Muscle of arm (tissue), 14 donors: ENCODE measurements around the gene GLP1R. TPM values are rescaled to one million over a fixed set of nuclear protein-coding genes. Genes with fewer than 3 reads are reported as not detected.

ENCODE experiments used
- DNase-seq: peaks from one replicate; pipeline ENCODE4 v3.0.0-alpha.2; 2013
- long read RNA-seq, 11 donors: transcript quantifications; one replicate each; lab custom pipeline, GENCODE V29; 2026
- polyA plus RNA-seq, 12 donors: library from polyadenylated mRNA; unstranded; fragments of 120-200 nt; gene quantifications; one replicate each; pipeline ENCODE4 v1.2.1, GENCODE V29; 2013; ENCODE audit not compliant: insufficient read length in 12 of 12

Gene GLP1R
- under 1 TPM in 5 of 12 donors, not detected in 7; 0.04 to 0.52 (median 0.17) TPM for polyA plus RNA-seq
- long read RNA-seq, donor 1 = 0 reads
- long read RNA-seq, donor 2 = 0 reads
- long read RNA-seq, donor 3 = 0 reads
- long read RNA-seq, donor 4 = 0 reads
- long read RNA-seq, donor 5 = 0 reads
- long read RNA-seq, donor 6 = 0 reads
- long read RNA-seq, donor 7 = 0 reads
- long read RNA-seq, donor 8 = 0 reads
- long read RNA-seq, donor 9 = 0 reads
- long read RNA-seq, donor 10 = 0 reads
- long read RNA-seq, donor 11 = 0 reads

- no peak for DNase-seq
Observed at GRCh38 chr6:39048481-39049399, at the start of gene GLP1R. Gene GLP1R, plus strand, starts transcription at chr6:39048781. Its CDS starts 60 bp downstream, at chr6:39048841.

- no peak for DNase-seq
Observed at GRCh38 chr6:39003072-39003471, 45.5 kb upstream of the GLP1R start.

DNA sequence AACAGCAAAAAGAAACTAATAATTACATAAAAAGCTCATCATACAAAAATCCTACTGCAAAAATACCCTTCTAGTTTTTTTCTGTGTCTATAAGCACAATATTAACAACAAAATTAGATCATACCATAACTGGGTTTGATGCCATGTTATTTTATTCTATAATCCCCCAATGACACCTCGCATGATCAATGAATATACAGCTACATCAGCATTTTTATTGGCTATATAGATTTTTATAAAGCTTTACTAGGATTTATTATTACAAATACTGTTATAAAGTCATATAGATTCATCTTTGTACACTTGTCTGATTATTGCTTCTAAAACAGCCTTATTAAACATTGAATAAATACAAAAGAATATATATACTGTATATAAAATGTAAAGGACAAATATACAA lies 45.1 kb upstream of the GLP1R start:
- no peak for DNase-seq

DNA sequence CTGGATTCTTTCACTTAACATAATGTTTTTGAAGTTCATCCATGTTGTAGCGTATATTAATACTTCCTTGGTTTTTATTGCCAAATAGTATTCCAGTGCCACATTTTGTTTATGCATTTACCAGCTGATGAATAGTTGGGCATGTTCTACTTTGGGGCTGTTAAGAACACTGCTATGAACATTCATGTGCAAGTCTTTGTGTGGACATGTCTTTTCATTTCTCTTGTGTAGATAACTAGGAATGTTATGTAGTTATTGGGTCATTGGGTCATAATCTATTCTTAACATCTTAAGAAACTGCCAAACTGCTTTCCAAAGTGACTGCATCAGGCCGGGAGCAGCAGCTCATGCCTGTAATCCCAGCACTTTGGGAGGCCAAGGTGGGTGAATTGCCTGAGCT lies 43.8 kb upstream of the GLP1R start:
- no peak for DNase-seq

- no peak for DNase-seq
Observed at GRCh38 chr6:39005774-39006173, 42.8 kb upstream of the GLP1R start.

GRCh38 chr6:39007575-39007974 lies 41.0 kb upstream of the GLP1R start:
- no peak for DNase-seq

DNA sequence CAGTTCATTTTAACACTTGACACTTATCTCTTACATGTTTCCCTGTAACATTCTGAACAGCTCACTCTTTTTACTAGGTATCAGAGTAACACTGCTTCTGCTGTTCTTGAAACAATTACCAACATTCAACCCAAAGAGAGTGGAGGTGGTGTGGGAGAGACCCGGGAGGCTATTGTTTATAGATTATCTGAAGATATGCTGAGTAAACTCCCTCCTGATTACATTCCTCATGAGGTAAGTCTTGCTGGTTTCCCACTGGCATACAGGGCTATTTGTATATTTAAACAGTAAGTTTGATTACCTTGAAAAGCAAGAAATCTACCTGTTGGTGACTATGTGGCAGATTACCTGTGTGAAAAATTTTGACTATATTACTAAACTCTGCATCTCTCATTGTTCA lies 39.8 kb upstream of the GLP1R start:
- DNase-seq = no peak

GRCh38 chr6:39009476-39009875 lies 39.1 kb upstream of the GLP1R start:
- DNase-seq = no peak

GRCh38 chr6:39016839-39017546 lies 31.6 kb upstream of the GLP1R start:
- no peak for DNase-seq

DNA sequence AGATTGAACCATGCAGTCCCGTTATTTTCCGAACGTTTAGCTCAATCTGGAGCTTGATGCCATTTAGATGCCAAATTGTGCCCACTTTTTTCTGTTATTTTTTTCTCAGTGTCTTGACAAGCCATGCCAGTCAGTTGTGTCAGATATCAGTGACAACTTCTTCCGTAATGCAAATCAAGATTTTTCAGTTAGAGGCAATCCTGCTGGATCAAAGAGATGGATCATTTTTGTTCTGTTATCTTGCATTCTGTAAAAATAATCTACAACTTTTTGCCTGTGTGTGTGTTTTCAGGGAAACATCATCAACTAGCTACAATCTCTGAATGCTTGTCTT lies 31.1 kb upstream of the GLP1R start:
- no peak for DNase-seq

DNA sequence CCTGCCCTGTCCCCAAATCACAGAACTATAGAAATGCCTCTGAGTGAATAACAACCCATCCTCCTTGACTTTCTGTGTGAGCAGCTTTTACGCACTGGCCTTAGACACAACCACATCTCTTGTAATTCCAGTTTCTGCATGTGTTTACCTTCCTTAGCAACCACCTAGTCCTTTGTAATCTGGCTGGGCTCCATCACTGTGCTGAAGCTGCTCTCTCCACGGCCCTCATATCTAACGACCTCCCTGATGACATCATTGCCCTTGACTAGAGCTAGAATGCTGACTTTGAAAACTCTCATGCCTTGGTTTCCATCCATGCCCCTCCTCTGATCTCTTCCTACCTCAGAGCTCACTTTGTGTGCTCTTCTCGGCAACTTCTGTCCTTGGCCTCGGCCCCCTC lies 30.5 kb upstream of the GLP1R start:
- no peak for DNase-seq

DNA sequence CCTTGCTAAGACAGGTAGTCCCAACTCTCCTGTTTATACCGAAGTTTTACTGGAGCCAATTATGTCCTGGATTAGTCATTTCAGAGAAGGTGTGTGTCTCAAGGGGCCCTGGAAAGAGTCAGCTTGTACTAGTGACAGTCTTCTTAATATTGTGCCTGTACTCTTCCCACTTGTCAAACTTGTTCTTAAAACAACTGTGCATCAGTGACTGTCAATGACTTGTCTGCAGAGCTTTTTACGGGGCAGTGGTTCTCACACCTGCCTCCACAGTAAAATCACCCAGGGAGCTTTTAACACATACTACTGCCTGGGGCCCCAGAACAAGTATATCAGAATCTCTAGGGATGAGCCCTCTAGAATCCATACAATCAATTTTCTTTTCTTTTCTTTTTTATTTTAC lies 28.4 kb upstream of the GLP1R start:
- no peak for DNase-seq

DNA sequence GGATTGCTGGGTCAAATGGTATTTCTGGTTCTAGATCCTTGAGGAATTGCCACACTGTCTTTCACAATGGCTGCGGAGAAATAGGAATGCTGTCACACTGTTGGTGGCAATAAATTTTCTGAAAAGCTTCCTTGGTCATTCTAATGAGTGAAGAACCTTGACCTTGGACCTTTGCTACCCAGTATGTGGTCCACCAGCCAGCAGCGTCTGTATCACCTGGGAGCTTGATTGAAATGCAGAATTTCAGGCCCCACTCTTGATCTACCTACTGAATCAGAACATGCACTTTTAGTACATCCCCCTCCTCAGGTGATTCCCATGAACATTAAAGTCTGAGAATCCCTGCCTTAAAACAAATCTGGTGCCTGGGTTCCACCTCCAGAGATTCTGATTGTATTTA lies 27.5 kb upstream of the GLP1R start:
- no peak for DNase-seq

GRCh38 chr6:39021779-39022178 lies 26.8 kb upstream of the GLP1R start:
- no peak for DNase-seq

- DNase-seq = no peak
Observed at GRCh38 chr6:39026175-39026574, 22.4 kb upstream of the GLP1R start.

- DNase-seq = no peak
Observed at GRCh38 chr6:39029156-39030011, 19.2 kb upstream of the GLP1R start.

- DNase-seq = no peak
Observed at GRCh38 chr6:39035681-39036080, 12.9 kb upstream of the GLP1R start.

DNA sequence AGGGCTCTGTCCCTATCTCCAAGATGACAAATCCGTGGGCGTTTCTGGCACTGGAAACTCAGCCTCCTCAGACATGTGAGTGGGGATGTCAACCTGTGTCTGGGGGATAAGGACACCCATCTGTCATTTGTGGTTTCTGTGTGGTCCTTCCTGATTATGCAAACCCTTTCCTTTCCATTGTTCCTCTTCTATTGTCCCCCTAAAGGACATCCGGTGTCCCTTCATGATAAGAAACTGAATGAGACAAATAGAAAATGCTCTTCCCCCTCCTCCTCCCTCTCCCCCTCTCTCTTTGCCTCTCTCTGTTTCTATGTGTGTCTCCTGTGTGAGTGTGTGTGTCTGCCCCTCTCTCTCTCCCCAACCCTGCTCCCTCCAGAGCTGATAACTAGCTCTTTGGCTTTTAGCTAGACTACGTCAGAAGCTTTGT lies 11.5 kb upstream of the GLP1R start:
- no peak for DNase-seq

DNA sequence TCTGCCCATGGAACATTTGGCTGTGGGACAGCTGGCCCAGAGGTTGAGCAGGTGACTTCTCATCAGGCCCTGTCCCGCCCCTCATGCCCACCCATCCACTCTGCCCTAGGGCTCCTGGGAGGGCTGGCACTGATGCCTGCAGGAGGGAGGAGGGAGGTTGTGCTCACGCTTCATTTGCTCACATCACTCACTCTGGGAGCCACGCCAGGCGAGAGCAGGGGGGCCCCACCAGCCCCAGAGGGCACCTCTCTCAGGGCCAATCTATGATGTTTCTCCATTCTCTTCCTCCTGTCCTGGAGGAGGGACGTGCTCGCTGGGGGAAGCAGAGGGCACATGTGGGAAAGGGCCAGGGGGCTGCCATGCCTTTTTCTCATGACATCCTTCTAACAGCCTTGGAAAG lies 10.9 kb upstream of the GLP1R start:
- DNase-seq = no peak

DNA sequence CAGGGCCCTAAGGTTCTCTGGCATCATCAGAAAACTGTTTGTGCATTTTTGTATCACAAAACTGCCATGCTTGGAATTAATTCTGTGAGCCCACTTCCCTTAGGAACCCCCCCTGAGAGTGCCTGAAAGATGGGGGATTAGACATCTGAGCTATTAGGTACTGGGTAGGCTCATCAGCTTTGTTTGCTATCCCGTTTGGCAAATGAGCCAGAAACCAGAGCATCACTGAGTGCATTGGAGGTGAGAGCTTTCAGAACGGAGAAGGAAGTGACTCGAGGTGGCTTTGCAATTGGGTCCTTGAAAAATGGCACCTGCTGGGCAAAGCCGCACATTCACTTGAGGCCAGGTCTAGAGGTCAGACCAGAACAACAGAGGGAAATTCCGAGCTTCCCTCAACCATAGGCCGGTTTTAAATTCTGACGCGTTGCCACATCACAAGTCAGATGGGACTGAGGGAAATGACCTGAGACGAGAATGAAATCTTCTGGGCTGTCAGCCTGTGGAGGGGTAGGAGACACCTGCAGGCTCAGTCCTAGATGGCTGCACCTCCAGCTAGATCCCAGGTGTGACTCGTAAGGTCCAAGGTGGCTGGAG lies 8.4 kb upstream of the GLP1R start:
- no peak for DNase-seq

- DNase-seq = no peak
Observed at GRCh38 chr6:39041072-39041471, 7.5 kb upstream of the GLP1R start.
